K562 (cell line): ENCODE data around the gene SERPINB2. TPM values are rescaled to one million over a fixed set of nuclear protein-coding genes. Genes with fewer than 3 reads are reported as not detected.

Experiments used
- ATAC-seq: fragments of 200-7000 bp; cut with Tn5 transposase; 3 replicates; pipeline ENCODE4 v1.9.1; 2020; ENCODE audit warnings: moderate library complexity
- BruUV-seq: library from RNA; stranded (reverse); fragments of 400-500 nt; replicated peaks from 2 replicates; lab custom pipeline; 2021; lab: Mats Ljungman, UMichigan
- CTCF ChIA-PET: fragments of 300-600 bp; formaldehyde crosslinking; extraction: SDS; loops from one replicate; lab custom pipeline; 2021; ENCODE audit warnings: low intra/inter-chr PET ratio; lab: Yijun Ruan, JAX
- POLR2A ChIA-PET: fragments of 300-600, 350-650 bp; sonication (Branson Sonifier 250); formaldehyde crosslinking; extraction: SDS; loops from one replicate; lab custom pipeline; 2021; ENCODE audit warnings: antibody characterized with exemption, inconsistent platforms; lab: Yijun Ruan, JAX
- DNase-seq, 4 experiments: peaks; one replicate each; pipeline versions ENCODE4 v3.0.0 to v3.0.0-alpha.2; 2011 to 2018; ENCODE audit warnings: low spot score in 3 of 4, mixed read lengths in 3 of 4; ENCODE audit errors: extremely low read depth in 1 of 4
- FAIRE-seq: peaks from 2 replicates; lab custom pipeline; 2011; peaks lifted over from hg19 to GRCh38; lab: Jason Lieb, UNC
- H2AFZ ChIP-seq: 2 replicates; pipeline ENCODE4 v1.6.0; 2011; ENCODE audit warnings: low read depth, low read length, control low read depth, inconsistent platforms
- H3K27ac ChIP-seq: fragments of 200-600 bp; 3 replicates; pipeline ENCODE4 v1.8.0; 2011; ENCODE audit warnings: low read depth, mild to moderate bottlenecking, control low read depth, inconsistent platforms, low read length, moderate library complexity, mixed read lengths; ENCODE audit errors: extremely low read depth
- H3K27me3 ChIP-seq, 2 experiments: fragments of 300-600 bp in 1 of 2; 2 replicates in 1 of 2; 3 replicates in 1 of 2; pipeline versions ENCODE4 v1.6.0 to v1.8.0; 2011; ENCODE audit warnings: inconsistent platforms in 2 of 2, low read length in 2 of 2, mild to moderate bottlenecking in 1 of 2, mixed read lengths in 1 of 2, moderate library complexity in 1 of 2; ENCODE audit not compliant: control insufficient read depth in 2 of 2, insufficient read depth in 2 of 2
- H3K36me3 ChIP-seq: fragments of 300-600 bp; 3 replicates; pipeline ENCODE4 v1.8.0; 2011; ENCODE audit warnings: mild to moderate bottlenecking, low read length, inconsistent platforms; ENCODE audit not compliant: control insufficient read depth, insufficient read depth
- H3K4me1 ChIP-seq, 2 experiments: fragments of 200-600 bp in 1 of 2; replicated peaks in 1 of 2; 2 replicates in 1 of 2; 3 replicates in 1 of 2; pipeline versions ENCODE4 v1.5.1 to v1.8.0; 2011; ENCODE audit warnings: inconsistent platforms in 2 of 2, low read length in 2 of 2, mild to moderate bottlenecking in 1 of 2, mixed read lengths in 1 of 2, moderate library complexity in 1 of 2; ENCODE audit not compliant: control insufficient read depth in 2 of 2, insufficient read depth in 2 of 2
- H3K4me2 ChIP-seq: 2 replicates; pipeline ENCODE4 v1.6.1; 2011; ENCODE audit warnings: low read length, control low read depth, inconsistent platforms, mixed read lengths; ENCODE audit not compliant: insufficient read depth
- H3K4me3 ChIP-seq: fragments of 200-600 bp; sonication (generic), shearing (Covaris generic); 2 replicates; pipeline ENCODE4 v1.5.1; 2016; ENCODE audit warnings: control low read depth, inconsistent platforms
- H3K79me2 ChIP-seq: fragments of 200-600 bp; 3 replicates; pipeline ENCODE4 v1.8.0; 2011; ENCODE audit warnings: low read length, inconsistent platforms; ENCODE audit not compliant: control insufficient read depth, insufficient read depth
- H3K9ac ChIP-seq, 2 experiments: 2 replicates each; pipeline versions ENCODE4 v1.6.0 to v1.6.1; 2011; ENCODE audit warnings: low read depth in 2 of 2, low read length in 2 of 2, control low read depth in 1 of 2, inconsistent platforms in 1 of 2, mild to moderate bottlenecking in 1 of 2, mixed read lengths in 1 of 2; ENCODE audit not compliant: insufficient read depth in 1 of 2
- H3K9me1 ChIP-seq: one replicate; pipeline ENCODE4 v1.6.0; 2011; ENCODE audit warnings: inconsistent platforms, mild to moderate bottlenecking, low read length, moderate library complexity; ENCODE audit not compliant: control insufficient read depth, insufficient read depth
- H3K9me3 ChIP-seq: replicated peaks from 2 replicates; pipeline ENCODE4 v1.5.1; 2011; ENCODE audit warnings: low read depth, low read length, inconsistent platforms; ENCODE audit not compliant: control insufficient read depth, insufficient read depth
- H4K20me1 ChIP-seq: replicated peaks from 2 replicates; pipeline ENCODE4 v1.6.1; 2011; ENCODE audit warnings: low read length, inconsistent platforms, mixed read lengths; ENCODE audit not compliant: control insufficient read depth, insufficient read depth
- DEAF1 ChIP-seq: fragments of 450-650 bp; formaldehyde crosslinking; IDR thresholded peaks from 2 replicates; pipeline ENCODE4 v1.4.0; 2020; ENCODE audit warnings: mild to moderate bottlenecking, moderate library complexity
- EWSR1 ChIP-seq: fragments of 450-650 bp; IDR thresholded peaks from 2 replicates; pipeline ENCODE4 v1.6.1; 2018; ENCODE audit warnings: borderline replicate concordance, mild to moderate bottlenecking, low read depth, moderate library complexity; ENCODE audit not compliant: partially characterized antibody
- NEUROD1 ChIP-seq: fragments of 150-350 bp; IDR thresholded peaks from 2 replicates; pipeline ENCODE4 v1.6.1; 2014; ENCODE audit warnings: borderline replicate concordance, low read length, low read depth; ENCODE audit not compliant: partially characterized antibody
- NR4A1 ChIP-seq, 2 experiments: fragments of 250-450 bp in 1 of 2; fragments of 450-650 bp in 1 of 2; sonication (Bioruptor Pico) in 1 of 2; IDR thresholded peaks; 2 replicates each; pipeline versions ENCODE4 v1.4.0 to v1.6.1; 2016 to 2020; ENCODE audit warnings: mild to moderate bottlenecking in 2 of 2, missing compliant biosample characterization in 1 of 2, missing genetic modification characterization in 1 of 2, moderate library complexity in 1 of 2
- RBM14 ChIP-seq: fragments of 200-400 bp; formaldehyde crosslinking; IDR thresholded peaks from 2 replicates; pipeline ENCODE4 v1.6.1; 2018; ENCODE audit warnings: low read depth, mild to moderate bottlenecking, low read length, moderate library complexity, borderline replicate concordance; ENCODE audit not compliant: insufficient read depth
- ZNF217 ChIP-seq: sonication (generic); formaldehyde crosslinking; IDR thresholded peaks from 2 replicates; pipeline ENCODE4 v1.8.0; 2022; ENCODE audit warnings: mild to moderate bottlenecking, missing genetic modification reagents
- ZNF253 ChIP-seq: fragments of 250-450 bp; sonication (Bioruptor Pico); conservative IDR thresholded peaks from 2 replicates; pipeline ENCODE4 v1.6.1; 2021; ENCODE audit warnings: mild to moderate bottlenecking
- ZNF717 ChIP-seq: fragments of 250-450 bp; sonication (Bioruptor Pico); IDR thresholded peaks from 2 replicates; pipeline ENCODE4 v1.5.0; 2021
- WGBS: fragments of 100-300 bp; shearing (Covaris generic); methylation state at CpG from one replicate; pipeline ENCODE4 v1.1.6; 2016; ENCODE audit warnings: low coverage, mixed read lengths; ENCODE audit not compliant: insufficient coverage; ENCODE audit errors: missing lambda C conversion rate; 5-methylcytosine and 5-hydroxymethylcytosine counted together
- in situ Hi-C: fragments of 300-500 bp; cut with MboI; formaldehyde crosslinking; loops from 4 replicates; pipeline ENCODE4 v1.15.0; 2018; ENCODE audit warnings: inconsistent platforms, mixed read lengths
- intact Hi-C: fragments of 100-400 bp; cut with micrococcal nuclease; formaldehyde crosslinking; loops from 2 replicates; pipeline ENCODE4 v1.14.2; 2022
- polyA plus RNA-seq, 8 experiments: library from polyadenylated mRNA; depleted of rRNA in 4 of 8; stranded (reverse) in 5 of 8; unstranded in 3 of 8; fragments of >200 nt; fragmentation: Nextera tagmentation in 2 of 8; fragmentation: Illumina TruSeq in 1 of 8; extraction: Ambion mirVana in 2 of 8; extraction: Trizol in 1 of 8; gene quantifications; 2 replicates each; pipeline versions ENCODE4 v1.2.1 to v1.2.3, GENCODE V29; 2011 to 2014; ENCODE audit warnings: inconsistent platforms in 1 of 8, missing spikeins in 1 of 8
- total RNA-seq, 7 experiments: library from RNA; depleted of rRNA in 6 of 7; stranded (reverse); fragments of >200 nt in 6 of 7; fragmentation: Illumina TruSeq in 2 of 7; extraction: Trizol in 2 of 7; gene quantifications; 2 replicates each; pipeline versions ENCODE4 v1.2.1 to v1.2.3, GENCODE V29; 2011 to 2021; ENCODE audit warnings: low replicate concordance in 1 of 7
- TF ChIP-seq, protein P1 (sequence below): sonication (generic); IDR thresholded peaks from 2 replicates; pipeline ENCODE4 v1.6.1; 2016
- TF ChIP-seq, protein P2 (sequence below): fragments of 250-450 bp; sonication (Bioruptor Pico); IDR thresholded peaks from 2 replicates; pipeline ENCODE4 v1.5.0; 2020; ENCODE audit warnings: mild to moderate bottlenecking, borderline replicate concordance

Gene SERPINB2
- total and polyA plus RNA-seq, 9 of the 15 experiments (the other 6 are each of a cell fraction or from before 2014, with no cell fraction given) = 0.03 to 0.13 (median 0.09) TPM; not detected in 5

DNA sequence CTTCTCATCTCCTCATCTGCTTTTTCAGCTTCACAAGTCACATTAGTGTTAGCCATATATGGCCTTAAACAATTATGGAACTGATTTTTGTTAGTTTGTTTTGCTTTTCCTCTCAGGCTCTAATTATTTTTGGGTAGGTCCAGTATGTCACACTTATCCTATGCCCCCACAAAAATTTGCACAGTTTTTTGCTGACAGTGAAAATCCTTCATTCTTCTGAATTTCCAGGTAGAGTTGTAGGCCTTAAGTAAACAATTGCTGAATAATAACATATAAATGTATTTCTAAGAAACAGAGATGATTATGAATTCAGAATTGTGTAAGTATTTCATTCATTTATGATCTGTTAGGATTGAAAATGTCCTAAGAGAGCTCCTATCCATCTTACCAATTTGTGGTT is 11.7 kb downstream of the SERPINB2 start:
- H3K27me3 ChIP-seq = no peaks in the 10 kb centered on the region
- no peak overlapping the region for H3K4me2 ChIP-seq
- no peak for DNase-seq
- intact Hi-C loops = no loop called here
- no peak overlapping the region for H2AFZ ChIP-seq
- FAIRE-seq = no peak
- no peak overlapping the region for H3K9ac ChIP-seq
- no peaks in the 10 kb centered on the region for H3K79me2 ChIP-seq
- no peaks in the 10 kb centered on the region for H3K9me1 ChIP-seq
- no peaks in the 10 kb centered on the region; the same call in 1 of the 2 replicates for H3K9me3 ChIP-seq
- BruUV-seq = no TSS peak
- ChIA-PET POLR2A (no interaction called here), CTCF (no interaction called here)
- TF ChIP-seq ZNF217 (no peak), ZNF717 (no peak), ZNF253 (no peak)
- TF ChIP-seq, protein P1, sequence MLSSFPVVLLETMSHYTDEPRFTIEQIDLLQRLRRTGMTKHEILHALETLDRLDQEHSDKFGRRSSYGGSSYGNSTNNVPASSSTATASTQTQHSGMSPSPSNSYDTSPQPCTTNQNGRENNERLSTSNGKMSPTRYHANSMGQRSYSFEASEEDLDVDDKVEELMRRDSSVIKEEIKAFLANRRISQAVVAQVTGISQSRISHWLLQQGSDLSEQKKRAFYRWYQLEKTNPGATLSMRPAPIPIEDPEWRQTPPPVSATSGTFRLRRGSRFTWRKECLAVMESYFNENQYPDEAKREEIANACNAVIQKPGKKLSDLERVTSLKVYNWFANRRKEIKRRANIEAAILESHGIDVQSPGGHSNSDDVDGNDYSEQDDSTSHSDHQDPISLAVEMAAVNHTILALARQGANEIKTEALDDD = no peak
- in situ Hi-C loops = no loop called here
- no peak overlapping the region for H3K27ac ChIP-seq
- H3K4me1 ChIP-seq = no peaks in the 10 kb centered on the region
- no peak overlapping the region for H3K4me3 ChIP-seq
- ATAC-seq = no peak
- no peaks in the 10 kb centered on the region for H4K20me1 ChIP-seq
- H3K36me3 ChIP-seq = no peaks in the 10 kb centered on the region

- ChIA-PET POLR2A (no interaction called here), CTCF (no interaction called here)
- Histone ChIP-seq H3K9me1 (no peaks in the 10 kb centered on the region), H3K79me2 (no peaks in the 10 kb centered on the region), H3K9me3 (no peaks in the 10 kb centered on the region), H3K4me1 (no peaks in the 10 kb centered on the region), H3K4me3 (no peak overlapping the region), H3K27ac (no peak overlapping the region), H3K36me3 (no peaks in the 10 kb centered on the region), H3K9ac (no peak overlapping the region), H2AFZ (no peak overlapping the region), H3K4me2 (no peak overlapping the region), H3K27me3 (no peaks in the 10 kb centered on the region), H4K20me1 (no peaks in the 10 kb centered on the region)
- WGBS = 0% methylated on average over 1 of the region's 1 CpG
- intact Hi-C loops = no loop called here
- in situ Hi-C loops = no loop called here
- no TSS peak for BruUV-seq
- DNase-seq (no peak), FAIRE-seq (no peak), ATAC-seq (no peak)
- TF ChIP-seq RBM14 = no peak
- no peak for TF ChIP-seq EWSR1
- TF ChIP-seq, protein P2, sequence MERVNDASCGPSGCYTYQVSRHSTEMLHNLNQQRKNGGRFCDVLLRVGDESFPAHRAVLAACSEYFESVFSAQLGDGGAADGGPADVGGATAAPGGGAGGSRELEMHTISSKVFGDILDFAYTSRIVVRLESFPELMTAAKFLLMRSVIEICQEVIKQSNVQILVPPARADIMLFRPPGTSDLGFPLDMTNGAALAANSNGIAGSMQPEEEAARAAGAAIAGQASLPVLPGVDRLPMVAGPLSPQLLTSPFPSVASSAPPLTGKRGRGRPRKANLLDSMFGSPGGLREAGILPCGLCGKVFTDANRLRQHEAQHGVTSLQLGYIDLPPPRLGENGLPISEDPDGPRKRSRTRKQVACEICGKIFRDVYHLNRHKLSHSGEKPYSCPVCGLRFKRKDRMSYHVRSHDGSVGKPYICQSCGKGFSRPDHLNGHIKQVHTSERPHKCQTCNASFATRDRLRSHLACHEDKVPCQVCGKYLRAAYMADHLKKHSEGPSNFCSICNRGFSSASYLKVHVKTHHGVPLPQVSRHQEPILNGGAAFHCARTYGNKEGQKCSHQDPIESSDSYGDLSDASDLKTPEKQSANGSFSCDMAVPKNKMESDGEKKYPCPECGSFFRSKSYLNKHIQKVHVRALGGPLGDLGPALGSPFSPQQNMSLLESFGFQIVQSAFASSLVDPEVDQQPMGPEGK (CRISPR knock-in tag) = no peak
- TF ChIP-seq DEAF1 (CRISPR knock-in tag) = no peak
- no peak for TF ChIP-seq NR4A1 (CRISPR knock-in tag; IDR thresholded peaks at IDR 0.05)
- no peak for TF ChIP-seq NR4A1 (tag; IDR thresholded peaks at IDR 0.05)
- no peak for TF ChIP-seq NEUROD1
Measured at GRCh38 chr18:63903851-63904570, 16.5 kb downstream of the SERPINB2 start.
